ENCODE data around the gene RAVER2. TPM values are rescaled to one million over a fixed set of nuclear protein-coding genes. Genes with fewer than 3 reads are reported as not detected.

RAVER2 gene
- total RNA-seq, 1 experiment from 2014 or later: 12.4 TPM

- Histone ChIP-seq H3K9me2 (ENCODE audit: insufficient read depth) (no peaks in the 10 kb centered on the region), H4K20me1 (ENCODE audit: insufficient read depth) (no peaks in the 10 kb centered on the region), H3K27ac (no peak overlapping the region), H3K4me1 (replicated peaks; ENCODE audit: insufficient read depth) (no peaks in the 10 kb centered on the region), H3F3A (ENCODE audit: insufficient read depth, low read depth) (no peaks in the 10 kb centered on the region), H3K4me3 (no peak overlapping the region), H3K27me3 (ENCODE audit: insufficient read depth, low read depth) (no peaks in the 10 kb centered on the region), H3K36me3 (ENCODE audit: low read depth) (no peaks in the 10 kb centered on the region), H3K9me3 (ENCODE audit: insufficient read depth, low read depth) (no peaks in the 10 kb centered on the region), H3K4me2 (no peak overlapping the region), H3K79me2 (ENCODE audit: low read depth) (no peaks in the 10 kb centered on the region), H2AFZ (no peak overlapping the region)
- TF ChIP-seq CTCF (conservative IDR thresholded peaks at IDR 0.05): no peak
- intact Hi-C loops (cut with micrococcal nuclease; ENCODE audit: unreplicated experiment): no loop called here
- CTCF ChIA-PET: no interaction called here
- no TSS peak for BruUV-seq (replicated peaks)
- POLR2A ChIA-PET (ENCODE audit: unreplicated experiment): interaction anchor here (0.6 kb wide), 1 partner anchor 158 kb away, joined by 3 read pairs; no protein-coding TSS in a partner anchor
- no peak for DNase-seq
Measured at GRCh38 chr1:64758233-64758632, 13.4 kb downstream of the RAVER2 start.

GRCh38 chr1:64759968-64760367 is 15.1 kb downstream of the RAVER2 start:
- H3K4me1 ChIP-seq (replicated peaks; ENCODE audit: insufficient read depth): no peaks in the 10 kb centered on the region
- no TSS peak for BruUV-seq (replicated peaks)

DNA sequence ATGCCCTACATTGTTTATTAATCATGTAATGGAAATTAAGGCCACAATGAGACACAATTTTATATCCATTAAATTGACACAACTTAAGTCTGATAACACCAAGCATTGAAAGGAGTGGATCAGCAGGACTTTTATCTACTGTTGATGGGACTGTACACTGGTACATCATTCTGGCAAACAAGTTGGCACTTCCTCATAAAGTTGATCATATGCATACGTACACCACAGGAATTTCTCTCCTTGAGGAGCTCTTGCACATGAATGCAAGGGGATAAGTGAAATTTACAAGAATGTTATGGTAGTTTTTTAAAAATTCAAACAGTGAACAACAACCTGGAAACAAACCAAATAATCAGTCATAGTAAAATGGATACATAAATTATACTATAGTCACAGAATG is 20.1 kb downstream of the RAVER2 start:
- POLR2A ChIA-PET (ENCODE audit: unreplicated experiment): no interaction called here
- BruUV-seq (replicated peaks): no TSS peak
- intact Hi-C loops (cut with micrococcal nuclease; ENCODE audit: unreplicated experiment): no loop called here

More at GRCh38 chr1:64759968-64760367, 15.1 kb downstream of the RAVER2 start:
- no peak for TF ChIP-seq EZH2 (IDR thresholded peaks at IDR 0.05; ENCODE audit: low read depth)
- no peak for TF ChIP-seq CTCF (conservative IDR thresholded peaks at IDR 0.05)
- Histone ChIP-seq H3K4me3 (no peak overlapping the region), H3K27ac (no peak overlapping the region), H3K9me3 (ENCODE audit: insufficient read depth, low read depth) (no peaks in the 10 kb centered on the region), H3K79me2 (ENCODE audit: low read depth) (no peaks in the 10 kb centered on the region), H3F3A (ENCODE audit: insufficient read depth, low read depth) (no peaks in the 10 kb centered on the region), H3K36me3 (ENCODE audit: low read depth) (no peaks in the 10 kb centered on the region), H3K27me3 (ENCODE audit: insufficient read depth, low read depth) (no peaks in the 10 kb centered on the region), H3K9me2 (ENCODE audit: insufficient read depth) (no peaks in the 10 kb centered on the region), H4K20me1 (ENCODE audit: insufficient read depth) (no peaks in the 10 kb centered on the region), H2AFZ (no peak overlapping the region), H3K4me2 (no peak overlapping the region)
- DNase-seq: no peak
- ChIA-PET POLR2A (ENCODE audit: unreplicated experiment) (no interaction called here), CTCF (no interaction called here)
- intact Hi-C loops (cut with micrococcal nuclease; ENCODE audit: unreplicated experiment): no loop called here

More for the DNA sequence above, 20.1 kb downstream of the RAVER2 start:
- CTCF ChIA-PET: no interaction called here
- H3K9me3 ChIP-seq (ENCODE audit: insufficient read depth, low read depth): no peaks in the 10 kb centered on the region
- no peak overlapping the region for H2AFZ ChIP-seq
- H3K27me3 ChIP-seq (ENCODE audit: insufficient read depth, low read depth): no peaks in the 10 kb centered on the region
- no peak overlapping the region for H3K27ac ChIP-seq
- H3K36me3 ChIP-seq (ENCODE audit: low read depth): peaks cover 5% of the 10 kb centered on the region; the same call in 1 of the 2 replicates
- TF ChIP-seq CTCF (conservative IDR thresholded peaks at IDR 0.05) (no peak), EZH2 (IDR thresholded peaks at IDR 0.05; ENCODE audit: low read depth) (no peak)
- H3K79me2 ChIP-seq (ENCODE audit: low read depth): no peaks in the 10 kb centered on the region
- H3K4me2 ChIP-seq: no peak overlapping the region
- H3K4me1 ChIP-seq (replicated peaks; ENCODE audit: insufficient read depth): no peaks in the 10 kb centered on the region
- H4K20me1 ChIP-seq (ENCODE audit: insufficient read depth): no peaks in the 10 kb centered on the region
- no peak overlapping the region for H3K4me3 ChIP-seq
- no peaks in the 10 kb centered on the region for H3K9me2 ChIP-seq (ENCODE audit: insufficient read depth)
- no peaks in the 10 kb centered on the region for H3F3A ChIP-seq (ENCODE audit: insufficient read depth, low read depth)
- DNase-seq: no peak

Measured in PC-9 (cell line).